ENCODE data around the gene RNF144A. TPM values are rescaled to one million over a fixed set of nuclear protein-coding genes. Genes with fewer than 3 reads are reported as not detected.

Gene RNF144A
- total RNA-seq, 1 donor from 2014 or later: 23.5 TPM

DNA sequence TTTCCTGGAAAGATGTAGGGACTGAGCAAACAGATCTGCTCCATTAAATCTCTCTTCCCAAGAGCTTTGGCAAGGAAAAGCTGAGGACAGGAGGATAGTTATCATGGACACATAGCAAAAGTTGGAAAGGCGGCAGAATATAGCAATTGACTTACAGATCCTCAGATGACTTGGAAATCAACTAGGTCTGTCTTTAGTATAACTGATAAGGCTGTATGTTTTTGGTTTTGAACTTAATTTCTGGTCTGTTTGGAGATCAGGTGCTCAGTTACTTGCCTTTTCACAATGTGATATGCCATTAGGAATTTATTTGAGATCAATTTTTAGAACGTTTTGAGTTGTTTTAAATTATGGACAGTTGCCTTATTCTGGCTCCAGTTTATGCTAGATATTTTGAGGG is 31.7 kb upstream of the RNF144A start:
- Histone ChIP-seq H3K4me3 (ENCODE audit: low read depth, low read length) (no peak overlapping the region), H3K27me3 (ENCODE audit: control insufficient read depth, insufficient read depth, low read length) (no peaks in the 10 kb centered on the region), H3K36me3 (ENCODE audit: control insufficient read depth, insufficient read depth, low read length) (no peaks in the 10 kb centered on the region)
- DNase-seq (ENCODE audit: low read depth): no peak
- TF ChIP-seq, protein P1, sequence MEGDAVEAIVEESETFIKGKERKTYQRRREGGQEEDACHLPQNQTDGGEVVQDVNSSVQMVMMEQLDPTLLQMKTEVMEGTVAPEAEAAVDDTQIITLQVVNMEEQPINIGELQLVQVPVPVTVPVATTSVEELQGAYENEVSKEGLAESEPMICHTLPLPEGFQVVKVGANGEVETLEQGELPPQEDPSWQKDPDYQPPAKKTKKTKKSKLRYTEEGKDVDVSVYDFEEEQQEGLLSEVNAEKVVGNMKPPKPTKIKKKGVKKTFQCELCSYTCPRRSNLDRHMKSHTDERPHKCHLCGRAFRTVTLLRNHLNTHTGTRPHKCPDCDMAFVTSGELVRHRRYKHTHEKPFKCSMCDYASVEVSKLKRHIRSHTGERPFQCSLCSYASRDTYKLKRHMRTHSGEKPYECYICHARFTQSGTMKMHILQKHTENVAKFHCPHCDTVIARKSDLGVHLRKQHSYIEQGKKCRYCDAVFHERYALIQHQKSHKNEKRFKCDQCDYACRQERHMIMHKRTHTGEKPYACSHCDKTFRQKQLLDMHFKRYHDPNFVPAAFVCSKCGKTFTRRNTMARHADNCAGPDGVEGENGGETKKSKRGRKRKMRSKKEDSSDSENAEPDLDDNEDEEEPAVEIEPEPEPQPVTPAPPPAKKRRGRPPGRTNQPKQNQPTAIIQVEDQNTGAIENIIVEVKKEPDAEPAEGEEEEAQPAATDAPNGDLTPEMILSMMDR (IDR thresholded peaks at IDR 0.05; ENCODE audit: insufficient read depth, low read length, poor library complexity, severe bottlenecking): no peak

DNA sequence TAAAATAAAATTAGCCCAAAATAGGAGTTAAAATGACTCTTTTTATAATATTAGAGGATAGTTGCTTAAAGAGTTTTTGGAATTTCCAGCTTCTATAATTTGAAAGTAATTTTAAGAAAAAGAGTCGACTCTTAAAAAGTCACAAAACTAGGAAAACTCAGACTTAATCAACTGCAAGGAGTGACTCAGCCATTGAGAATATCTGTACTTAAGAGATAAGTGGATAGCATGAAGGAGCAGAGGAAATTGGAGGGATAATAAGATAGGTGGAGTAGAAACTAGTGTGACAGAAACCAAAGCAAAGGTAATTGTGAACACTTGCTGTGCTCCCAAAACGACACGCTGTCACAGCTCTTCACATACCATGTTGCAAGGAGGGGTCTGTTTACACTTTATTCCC is 31.2 kb upstream of the RNF144A start:
- no peak for DNase-seq (ENCODE audit: low read depth)
- H3K4me3 ChIP-seq (ENCODE audit: low read depth, low read length): no peak overlapping the region
- H3K36me3 ChIP-seq (ENCODE audit: control insufficient read depth, insufficient read depth, low read length): no peaks in the 10 kb centered on the region
- TF ChIP-seq, protein P1 (IDR thresholded peaks at IDR 0.05; ENCODE audit: insufficient read depth, low read length, poor library complexity, severe bottlenecking): no peak
- H3K27me3 ChIP-seq (ENCODE audit: control insufficient read depth, insufficient read depth, low read length): no peaks in the 10 kb centered on the region

DNA sequence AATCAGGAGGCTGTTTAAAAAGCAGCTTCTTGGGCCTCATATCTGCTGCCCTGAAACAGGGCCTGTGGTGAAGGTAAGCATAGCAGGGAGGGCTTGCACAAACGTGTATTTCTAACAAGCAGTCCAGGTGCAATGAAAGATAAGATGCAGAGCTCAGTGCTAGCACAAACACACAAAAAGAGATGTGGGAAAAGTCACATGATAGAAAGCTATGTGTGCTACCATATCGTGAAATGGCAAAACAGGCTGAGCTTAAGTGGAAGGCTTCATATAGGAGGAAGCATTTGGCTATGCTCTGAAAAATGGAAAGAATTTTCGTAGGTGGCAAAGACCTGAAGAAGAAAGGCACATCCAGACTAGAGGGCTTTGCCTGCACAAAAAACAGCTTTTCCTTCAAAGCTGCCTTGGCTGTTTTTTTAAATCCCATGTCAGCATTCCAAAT is 29.4 kb upstream of the RNF144A start:
- no peaks in the 10 kb centered on the region for H3K27me3 ChIP-seq (ENCODE audit: control insufficient read depth, insufficient read depth, low read length)
- H3K36me3 ChIP-seq (ENCODE audit: control insufficient read depth, insufficient read depth, low read length): no peaks in the 10 kb centered on the region
- no peak overlapping the region for H3K4me3 ChIP-seq (ENCODE audit: low read depth, low read length)
- TF ChIP-seq, protein P1 (IDR thresholded peaks at IDR 0.05; ENCODE audit: insufficient read depth, low read length, poor library complexity, severe bottlenecking): no peak
- no peak for DNase-seq (ENCODE audit: low read depth)

DNA sequence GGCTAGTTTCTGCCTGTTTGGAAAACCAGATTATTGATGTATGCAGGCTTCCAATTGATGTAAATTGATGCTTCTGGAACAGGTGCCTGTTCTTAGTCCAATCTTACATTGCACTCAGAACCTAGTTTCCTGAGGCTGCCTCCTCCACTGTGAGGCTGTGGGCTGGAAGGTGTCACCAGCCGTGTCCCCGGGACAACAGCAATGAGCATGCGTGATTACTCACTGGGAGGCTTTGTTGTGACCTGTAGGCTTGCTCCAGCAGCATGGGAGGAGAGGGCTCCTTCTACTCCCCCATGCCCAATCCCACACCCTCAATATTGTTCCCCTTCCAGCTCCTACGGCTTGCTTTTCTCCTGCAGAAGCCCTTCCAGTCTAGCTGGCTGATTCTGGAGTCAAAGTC is 28.5 kb upstream of the RNF144A start:
- TF ChIP-seq, protein P1 (IDR thresholded peaks at IDR 0.05; ENCODE audit: insufficient read depth, low read length, poor library complexity, severe bottlenecking): no peak
- no peak for DNase-seq (ENCODE audit: low read depth)
- no peaks in the 10 kb centered on the region for H3K36me3 ChIP-seq (ENCODE audit: control insufficient read depth, insufficient read depth, low read length)
- no peaks in the 10 kb centered on the region for H3K27me3 ChIP-seq (ENCODE audit: control insufficient read depth, insufficient read depth, low read length)
- H3K4me3 ChIP-seq (ENCODE audit: low read depth, low read length): no peak overlapping the region

DNA sequence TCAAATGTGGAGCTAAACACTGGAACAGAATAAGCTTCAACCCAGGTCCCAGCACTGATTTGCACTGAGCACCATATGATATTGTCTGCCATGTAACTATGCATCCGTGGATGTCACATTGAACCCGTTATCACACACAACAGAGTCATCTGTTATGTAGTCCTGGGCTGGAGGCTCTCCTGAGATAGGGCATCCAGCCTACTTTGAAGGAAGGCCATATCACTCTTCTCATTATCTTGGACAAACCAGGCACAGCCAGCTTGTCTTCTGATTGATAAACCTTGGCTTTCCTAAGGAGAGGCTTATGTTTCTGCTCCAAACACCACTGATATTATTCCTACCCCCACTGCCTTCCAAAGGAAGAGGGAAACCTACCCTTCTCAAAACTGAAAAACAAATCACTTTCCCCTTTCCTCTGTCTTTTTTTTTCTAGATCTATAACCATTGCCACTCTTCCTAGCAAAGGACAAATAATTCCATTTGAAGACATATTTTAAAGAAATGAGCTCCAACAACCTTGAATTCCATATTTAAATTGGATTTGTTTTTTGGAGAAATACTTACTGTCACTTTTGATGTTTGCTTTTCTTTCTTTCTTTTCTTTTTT is 23.2 kb upstream of the RNF144A start:
- TF ChIP-seq, protein P1 (IDR thresholded peaks at IDR 0.05; ENCODE audit: insufficient read depth, low read length, poor library complexity, severe bottlenecking): no peak
- Histone ChIP-seq H3K36me3 (ENCODE audit: control insufficient read depth, insufficient read depth, low read length) (no peaks in the 10 kb centered on the region), H3K4me3 (ENCODE audit: low read depth, low read length) (no peak overlapping the region), H3K27me3 (ENCODE audit: control insufficient read depth, insufficient read depth, low read length) (no peaks in the 10 kb centered on the region)
- no peak for DNase-seq (ENCODE audit: low read depth)
